Bone marrow (tissue), 2 donors: ENCODE data around the gene NDOR1.

Source experiments
- DNase-seq, 2 donors: peaks; one replicate each; lab custom pipeline; 2025; lab: John Stamatoyannopoulos, UW

Gene NDOR1

GRCh38 chr9:137220317-137221094 lies 15.0 kb downstream of the NDOR1 start:
- no peak for DNase-seq

DNA sequence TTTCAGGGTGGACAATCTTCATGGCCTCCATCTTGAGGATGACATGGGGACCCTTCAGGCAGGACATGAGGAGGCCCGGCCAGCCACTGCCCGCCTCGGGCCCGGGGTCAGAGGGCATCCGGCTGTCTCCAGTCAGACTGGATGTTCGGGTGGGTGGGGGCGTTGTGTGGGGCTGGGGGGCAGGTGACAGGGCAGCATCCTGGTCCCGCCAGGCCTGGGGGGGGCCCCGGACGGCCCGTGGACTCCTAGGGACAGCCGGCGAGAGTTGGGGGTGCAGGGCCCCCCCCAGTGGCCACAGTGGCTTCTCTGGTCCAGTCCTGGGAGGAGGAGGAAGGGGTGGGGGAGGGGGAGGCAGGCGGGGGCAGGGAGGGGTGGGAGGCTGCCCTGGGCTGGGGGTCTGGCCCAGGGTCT lies 15.6 kb downstream of the NDOR1 start:
- DNase-seq: no peak

- DNase-seq: no peak
These were observed 16.1 kb downstream of the NDOR1 start for GRCh38 chr9:137221506-137222111.

GRCh38 chr9:137222190-137223077 lies 16.9 kb downstream of the NDOR1 start, which contains the start of gene RNF208:
TSS of gene RNF208 (minus strand) at chr9:137222240. CDS start at chr9:137221212, 1,028 bp downstream.
- DNase-seq: no peak

DNA sequence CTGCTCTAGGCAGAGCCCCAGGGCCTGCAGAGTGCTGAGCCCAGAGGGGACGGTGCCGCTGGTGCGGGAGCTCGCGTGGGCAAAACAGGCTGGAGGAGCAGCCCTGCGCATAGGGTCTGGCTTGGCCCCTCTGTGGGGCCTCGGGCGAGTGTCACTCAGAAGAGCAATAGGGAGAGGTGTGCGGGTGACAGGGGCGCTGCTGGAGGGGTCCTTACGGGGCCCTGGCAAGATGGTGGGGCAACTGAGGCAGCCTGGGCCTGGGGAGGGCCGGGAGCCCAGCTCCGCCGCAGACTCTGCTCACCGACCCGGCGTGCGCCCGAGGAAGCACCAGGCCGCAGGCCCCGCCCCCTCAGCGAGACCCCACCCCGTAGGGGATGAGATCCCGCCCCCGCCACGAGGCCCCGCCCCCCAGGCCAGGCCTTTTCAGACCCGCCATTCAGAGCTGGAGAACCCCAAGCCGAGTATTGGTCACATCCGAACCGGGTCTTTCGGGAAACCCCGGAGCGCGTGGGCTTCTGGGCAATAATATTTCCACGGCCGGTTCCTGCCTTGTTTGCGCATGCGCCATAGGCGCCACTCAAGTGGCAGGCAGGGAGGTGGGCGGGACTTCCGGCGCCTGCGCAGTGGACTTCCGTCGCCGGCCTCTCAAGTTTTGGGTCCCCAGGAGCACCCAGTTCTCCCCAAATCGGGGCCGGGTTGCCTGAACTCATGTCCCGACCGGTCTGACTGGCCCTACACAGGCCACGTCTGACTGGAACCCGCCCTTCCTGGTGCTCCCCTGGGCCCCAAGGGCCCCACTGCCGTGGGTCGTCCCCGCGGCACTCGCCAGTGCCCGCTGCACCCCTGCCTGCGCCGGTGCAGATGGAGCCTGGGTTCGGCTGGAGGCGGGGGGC lies 17.8 kb downstream of the NDOR1 start:
- DNase-seq: peak; percentile 93 to 96

- no peak for DNase-seq
These were observed 19.6 kb downstream of the NDOR1 start, which contains the start of gene CYSRT1 for GRCh38 chr9:137224830-137225694. TSS of gene CYSRT1 (plus strand) at chr9:137225174. CDS start at chr9:137225622, 448 bp downstream.

- no peak for DNase-seq
These were observed 20.3 kb downstream of the NDOR1 start for GRCh38 chr9:137225699-137226331.

DNA sequence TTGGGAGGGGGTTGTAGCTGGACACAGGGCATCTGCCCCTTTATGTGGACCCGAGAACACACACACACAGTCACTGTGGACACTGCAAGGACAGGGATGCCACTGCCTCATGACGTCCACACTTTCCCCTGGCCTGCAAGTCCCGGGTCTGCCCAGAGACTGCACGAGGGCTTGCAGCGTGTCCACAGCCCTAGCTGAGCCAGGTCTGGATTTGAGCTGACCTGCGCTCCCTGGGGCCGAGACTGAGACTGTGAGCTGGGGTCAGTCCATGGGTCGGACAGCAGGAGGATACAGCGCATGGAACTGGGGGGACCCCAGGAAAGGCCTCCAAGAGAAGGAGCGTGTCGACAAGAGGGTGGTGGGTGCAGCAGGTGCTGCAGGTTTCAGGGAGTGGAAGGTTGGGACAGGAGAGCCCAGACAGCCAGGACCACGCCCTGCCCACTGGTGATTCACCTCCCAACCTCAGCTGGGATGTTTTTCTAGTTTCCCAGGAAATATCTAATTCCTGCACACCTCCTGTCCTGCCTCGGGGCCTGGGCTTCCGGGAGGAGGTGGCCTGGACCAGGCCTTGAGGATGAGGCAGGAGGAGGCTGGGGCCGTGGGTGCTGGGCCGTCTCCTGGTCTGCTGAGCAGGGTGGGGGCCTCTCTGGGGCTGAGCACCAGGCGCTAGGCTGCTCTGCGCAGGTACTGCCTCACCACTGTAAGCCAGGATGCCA lies 21.0 kb downstream of the NDOR1 start:
- no peak for DNase-seq

- DNase-seq: peak; percentile 37 to 48
These were observed 21.8 kb downstream of the NDOR1 start, which contains the start of gene RNF224 for GRCh38 chr9:137227054-137227852. TSS of gene RNF224 (plus strand) at chr9:137227502. CDS start at chr9:137228336, 834 bp downstream.

- DNase-seq: no peak
These were observed 22.5 kb downstream of the NDOR1 start for GRCh38 chr9:137227853-137228505.

DNA sequence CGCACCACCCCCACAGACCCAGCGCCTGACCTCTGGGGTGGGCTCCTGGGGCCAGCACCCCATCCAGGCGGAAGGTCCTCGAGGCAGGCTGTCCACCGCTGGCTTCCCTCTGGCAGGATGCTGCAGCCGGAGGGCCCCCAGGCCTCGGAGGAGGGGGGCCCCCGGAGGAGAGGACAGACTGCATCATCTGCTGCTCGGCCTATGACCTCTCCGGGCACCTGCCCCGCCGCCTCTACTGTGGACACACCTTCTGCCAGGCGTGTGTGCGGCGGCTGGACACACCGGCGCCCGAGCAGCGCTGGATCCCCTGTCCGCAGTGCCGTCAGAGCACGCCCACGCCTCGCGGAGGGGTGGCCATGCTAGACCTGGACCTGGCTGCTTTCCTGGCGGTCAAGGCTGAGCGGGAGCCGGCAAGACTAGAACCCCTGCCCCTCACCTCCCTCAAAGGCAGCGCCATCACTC lies 23.0 kb downstream of the NDOR1 start:
- no peak for DNase-seq

DNA sequence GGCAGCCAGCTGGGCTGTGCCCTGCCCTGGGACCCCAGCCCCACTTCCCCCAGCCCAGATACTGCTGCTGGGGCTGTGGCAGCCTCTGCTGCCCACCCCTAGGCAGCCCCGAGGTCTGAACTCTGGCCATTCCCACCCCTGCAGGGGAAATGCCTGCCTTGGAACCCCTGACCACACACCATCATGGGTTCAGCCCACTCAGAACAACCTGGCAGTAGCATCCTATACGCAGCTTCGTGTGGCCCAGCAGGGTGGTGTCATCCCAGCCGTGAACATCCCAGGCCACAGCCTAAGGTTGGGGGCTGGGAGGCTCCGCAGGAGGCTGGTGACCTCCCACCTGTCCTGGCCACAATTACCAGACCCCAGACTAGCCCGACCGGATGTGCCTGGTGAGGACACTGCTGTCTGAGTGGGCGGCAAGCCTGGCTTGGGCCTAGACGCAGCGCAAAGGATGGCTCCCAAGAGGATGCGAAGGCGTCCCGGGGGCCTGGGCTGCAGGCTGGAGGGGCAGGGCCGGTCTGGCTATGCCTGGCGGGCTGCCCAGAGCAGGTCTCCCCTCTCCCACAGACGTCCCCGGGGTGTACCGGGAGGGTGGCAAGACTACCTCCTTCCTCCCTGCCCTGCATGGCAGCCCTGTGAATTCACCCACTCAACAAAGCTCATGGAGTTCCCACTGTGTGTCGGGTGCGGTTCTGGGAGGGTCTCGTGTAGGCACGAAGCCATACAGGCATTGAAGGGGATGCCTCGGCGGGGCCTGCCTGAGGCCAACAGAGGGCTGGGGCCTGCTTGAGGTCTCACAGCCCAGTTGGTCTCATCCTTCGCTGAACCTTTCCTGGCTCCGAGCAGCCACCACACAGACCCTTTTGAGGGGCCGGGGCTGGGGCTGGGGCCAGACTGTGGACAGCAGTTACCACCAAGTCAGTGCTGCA lies 23.7 kb downstream of the NDOR1 start:
- no peak for DNase-seq

DNA sequence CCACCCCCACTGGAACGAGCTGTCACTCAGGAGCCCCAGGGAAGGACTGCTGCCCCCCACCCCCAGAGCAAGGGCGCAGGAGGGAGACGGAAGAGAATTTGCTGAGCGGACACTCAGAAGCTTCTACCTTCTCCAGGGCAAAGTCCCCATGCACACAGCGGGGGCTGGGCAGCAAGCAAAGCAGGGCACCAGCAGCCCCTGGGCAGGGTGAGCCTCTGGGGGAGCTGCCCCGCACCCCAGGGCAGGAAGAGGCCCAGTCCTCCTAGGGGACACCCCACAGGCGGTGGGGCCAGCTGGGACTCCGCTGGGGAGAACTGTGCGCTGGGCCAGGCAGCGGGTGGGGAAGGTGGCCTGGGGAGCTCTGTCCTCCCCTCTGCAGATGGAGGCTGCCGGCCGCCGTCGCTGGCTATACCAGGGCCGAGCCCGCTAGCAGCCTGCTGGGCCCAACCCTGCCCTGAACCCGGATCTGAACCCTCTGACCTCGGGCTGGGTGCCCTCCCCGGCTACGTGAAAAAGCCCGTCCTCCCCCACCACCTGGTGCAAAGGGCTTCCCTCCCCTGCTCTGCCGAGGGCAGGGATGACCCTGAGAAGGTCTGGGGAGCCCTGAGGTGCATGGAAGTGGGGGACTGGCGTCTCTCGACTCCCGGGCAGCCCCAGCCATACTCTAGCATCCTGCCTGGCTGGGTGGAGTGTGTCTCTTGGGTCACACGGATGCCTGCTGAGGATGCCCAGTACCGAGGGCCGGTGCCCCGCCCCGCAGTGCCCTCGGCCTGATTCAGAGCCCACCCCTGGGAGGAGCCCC lies 24.6 kb downstream of the NDOR1 start:
- no peak for DNase-seq

DNA sequence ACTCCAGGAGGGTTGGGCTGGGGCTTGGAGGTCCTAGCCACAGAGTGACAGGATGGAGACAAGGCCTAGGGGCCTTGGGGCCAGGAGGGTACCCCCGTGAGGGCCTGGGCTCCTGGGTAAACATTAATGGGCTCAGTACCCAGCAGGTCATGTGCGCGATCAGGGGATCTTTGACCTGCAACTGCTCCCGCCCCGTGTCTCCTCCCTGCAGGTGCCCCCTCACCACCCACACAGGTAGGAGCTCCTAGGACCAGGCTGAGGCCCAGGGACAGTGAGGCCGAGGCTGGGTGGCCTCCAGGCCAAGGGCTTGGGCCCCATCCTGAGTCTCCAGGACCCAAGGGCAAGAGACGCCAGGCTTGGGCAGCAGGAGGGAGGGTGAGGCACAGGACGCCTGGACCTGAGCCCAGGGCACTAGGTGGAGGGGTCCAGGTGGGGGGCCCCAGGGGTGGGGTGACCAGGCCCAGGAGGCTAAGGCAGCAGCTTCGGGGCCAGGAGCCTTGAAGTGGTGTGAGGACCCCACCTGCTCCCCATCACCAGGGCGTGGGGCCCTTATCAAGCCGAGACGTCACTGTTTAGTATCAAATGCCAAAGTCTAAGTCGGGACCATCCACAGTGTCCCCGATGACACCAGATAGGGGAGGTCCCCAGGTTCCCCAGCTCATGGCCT lies 25.3 kb downstream of the NDOR1 start, which contains the start of gene SLC34A3:
Gene SLC34A3 (plus strand): TSS at position 197 of the 667 bp plus-strand sequence. CDS start 802 bp downstream, outside the sequence.
- no peak for DNase-seq
